Measurements from ENCODE around the gene VPS37B. TPM values are rescaled to one million over a fixed set of nuclear protein-coding genes. Genes with fewer than 3 reads are reported as not detected.
"Not testable (repeated sequence)": the region's sequence is repeated elsewhere in the genome, so short reads cannot be mapped to it uniquely, and the experiment has no call there.

Gene VPS37B
- total RNA-seq, result 6.6 TPM

DNA sequence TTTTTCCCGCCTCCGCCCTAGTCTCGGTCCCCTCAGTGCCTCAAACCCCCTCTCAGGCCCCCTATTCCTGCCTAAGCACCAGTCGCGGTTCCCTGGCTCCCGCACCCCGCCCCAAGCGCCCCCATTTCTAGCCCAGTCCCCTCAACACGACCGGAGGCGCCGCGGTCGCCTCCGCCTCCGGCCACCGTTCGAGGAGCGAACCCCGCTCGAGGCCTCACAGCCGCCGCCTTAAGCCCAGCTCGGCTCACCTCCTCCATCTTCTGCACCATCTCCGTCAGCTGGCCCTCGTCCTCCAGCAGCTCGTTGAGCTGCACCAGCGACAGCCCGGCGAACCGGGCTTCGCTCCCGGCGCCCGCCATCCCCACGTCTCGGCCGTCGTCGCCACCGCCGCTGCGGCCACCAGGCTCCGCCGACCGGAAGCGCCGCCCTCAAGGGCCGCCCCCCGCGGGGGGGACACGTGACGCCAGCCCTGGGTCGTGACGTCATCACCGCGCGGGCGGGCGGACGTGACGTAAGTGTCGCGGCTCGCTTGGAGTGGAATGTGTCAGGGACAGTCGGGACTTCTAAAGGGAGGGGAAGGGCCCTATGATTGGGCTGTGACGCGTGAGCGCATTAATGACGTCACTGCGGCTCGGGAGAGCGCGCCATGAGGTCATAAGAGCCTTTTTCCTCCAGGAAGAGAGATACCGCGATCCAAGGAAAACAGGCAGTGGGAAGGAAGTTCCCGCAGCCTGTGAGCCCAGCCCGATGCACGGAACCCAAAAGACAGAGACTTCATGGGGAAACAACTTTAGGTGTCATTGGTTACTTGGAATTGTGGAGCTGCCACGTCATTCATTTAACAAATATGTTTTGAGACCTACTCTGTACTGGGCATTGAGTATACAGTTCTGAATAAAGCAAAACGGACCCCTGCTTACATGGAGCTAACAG is at the start of gene VPS37B:
TSS of gene VPS37B (minus strand) at position 421 of the 933 bp plus-strand sequence. CDS start at position 359, 62 bp downstream.
- DNase-seq (ENCODE audit: low spot score), result peak; percentile 79
- ATAC-seq, result peak; percentile 82

GRCh38 chr12:122944605-122945592 is 49.0 kb upstream of the VPS37B start:
- no peak for DNase-seq (ENCODE audit: low spot score)
- ATAC-seq, result no peak

- no peak for DNase-seq (ENCODE audit: low spot score)
- ATAC-seq, result peak; percentile 13
Observed at GRCh38 chr12:122943196-122943595, 47.3 kb upstream of the VPS37B start.

GRCh38 chr12:122942637-122943036 is 46.7 kb upstream of the VPS37B start:
- ATAC-seq, result no peak
- DNase-seq (ENCODE audit: low spot score), result no peak

DNA sequence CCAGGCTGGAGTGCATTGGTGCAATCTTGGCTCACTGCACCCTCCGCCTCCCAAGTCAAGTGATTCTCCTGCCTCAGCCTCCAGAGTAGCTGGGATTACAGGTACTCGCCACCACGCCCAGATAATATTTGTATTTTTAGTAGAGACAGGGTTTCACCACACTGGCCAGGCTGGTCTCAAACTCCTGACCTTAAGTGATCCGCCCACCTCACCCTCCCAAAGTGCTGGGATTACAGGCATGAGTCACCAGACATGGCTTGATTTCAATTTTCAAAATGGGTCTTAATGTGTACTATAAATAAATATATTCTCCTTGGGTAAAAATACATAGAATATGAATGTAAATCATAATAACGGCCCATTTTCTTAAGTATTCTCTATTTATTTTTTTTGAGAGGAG is 45.4 kb upstream of the VPS37B start:
- not testable (repeated sequence) for DNase-seq (ENCODE audit: low spot score); ATAC-seq

DNA sequence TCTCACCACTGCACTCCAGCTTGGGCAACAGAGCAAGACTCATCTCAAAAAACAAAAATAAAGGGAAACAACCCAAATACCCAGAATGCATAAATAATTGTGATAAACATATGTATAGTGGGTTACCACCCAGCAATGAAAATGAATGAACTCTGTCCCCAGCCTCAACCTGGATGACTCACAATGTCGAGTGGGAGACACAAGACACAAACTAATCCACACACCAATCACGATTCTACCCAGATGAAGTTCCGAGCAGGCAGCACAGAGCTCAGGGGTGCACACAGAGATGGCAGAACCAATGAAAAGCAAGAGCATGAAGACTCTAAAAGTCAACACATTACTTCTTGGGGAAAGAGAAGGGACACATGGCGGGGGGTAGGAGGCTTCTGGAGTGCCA is 43.2 kb upstream of the VPS37B start:
- no peak for DNase-seq (ENCODE audit: low spot score)
- ATAC-seq, result no peak

DNA sequence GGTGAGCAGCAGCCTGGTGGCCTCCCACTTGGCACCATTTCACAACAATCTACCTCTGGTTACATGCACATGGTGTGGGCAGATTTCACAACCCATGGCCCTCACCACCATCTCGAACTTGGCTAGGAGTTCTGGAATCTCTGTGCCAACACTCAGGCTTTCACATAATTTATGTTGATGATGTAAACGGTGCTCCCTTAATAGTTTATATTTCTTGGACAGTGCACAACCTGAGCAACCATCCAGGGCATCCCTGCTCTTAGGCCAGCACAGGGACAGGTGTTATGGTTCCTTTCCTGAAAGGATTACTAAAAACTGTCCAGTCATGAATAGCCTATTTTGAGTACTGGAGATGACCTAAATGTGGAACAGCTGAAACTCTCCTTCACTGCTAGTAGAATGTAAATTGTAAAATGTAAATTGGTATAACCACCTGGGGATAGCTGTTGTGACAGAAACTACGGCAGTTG is 41.7 kb upstream of the VPS37B start:
- peak; percentile 87 for ATAC-seq
- DNase-seq (ENCODE audit: low spot score), result peak; percentile 75

DNA sequence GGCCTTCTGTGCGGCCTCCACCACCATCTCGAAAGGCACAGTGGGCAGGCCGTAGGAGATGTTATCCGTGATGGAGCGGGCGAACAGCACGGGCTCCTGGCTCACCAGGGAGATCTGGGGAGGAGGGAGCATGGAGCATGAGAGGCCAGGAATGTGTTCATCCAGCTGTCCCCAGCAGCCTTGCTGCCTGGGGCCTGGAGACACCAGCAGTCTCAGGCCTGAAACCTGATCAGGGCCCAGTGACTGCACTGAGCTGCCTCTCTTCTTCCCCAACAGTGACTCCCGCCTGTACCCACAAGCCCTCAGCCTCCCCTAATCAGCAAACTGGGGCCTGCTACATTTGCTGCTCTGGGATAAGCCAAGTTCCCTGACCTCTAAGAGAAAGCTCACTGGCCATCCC is 39.4 kb upstream of the VPS37B start:
- DNase-seq (ENCODE audit: low spot score) (no peak), ATAC-seq (no peak)

- DNase-seq (ENCODE audit: low spot score), result no peak
Observed at GRCh38 chr12:122934722-122935121, 38.8 kb upstream of the VPS37B start.

GRCh38 chr12:122932207-122932606 is 36.3 kb upstream of the VPS37B start:
- DNase-seq (ENCODE audit: low spot score), result no peak
- no peak for ATAC-seq

More at GRCh38 chr12:122934722-122935121, 38.8 kb upstream of the VPS37B start:
- no peak for ATAC-seq

GRCh38 chr12:122929812-122930211 is 33.9 kb upstream of the VPS37B start:
- ATAC-seq, result no peak
- no peak for DNase-seq (ENCODE audit: low spot score)

GRCh38 chr12:122929148-122929538 is 33.2 kb upstream of the VPS37B start:
- ATAC-seq, result peak; percentile 71

GRCh38 chr12:122928404-122929147 is 32.7 kb upstream of the VPS37B start:
- DNase-seq (ENCODE audit: low spot score), result peak; percentile 79
- peak; percentile 92 for ATAC-seq

More at GRCh38 chr12:122929148-122929538, 33.2 kb upstream of the VPS37B start:
- DNase-seq (ENCODE audit: low spot score), result no peak

DNA sequence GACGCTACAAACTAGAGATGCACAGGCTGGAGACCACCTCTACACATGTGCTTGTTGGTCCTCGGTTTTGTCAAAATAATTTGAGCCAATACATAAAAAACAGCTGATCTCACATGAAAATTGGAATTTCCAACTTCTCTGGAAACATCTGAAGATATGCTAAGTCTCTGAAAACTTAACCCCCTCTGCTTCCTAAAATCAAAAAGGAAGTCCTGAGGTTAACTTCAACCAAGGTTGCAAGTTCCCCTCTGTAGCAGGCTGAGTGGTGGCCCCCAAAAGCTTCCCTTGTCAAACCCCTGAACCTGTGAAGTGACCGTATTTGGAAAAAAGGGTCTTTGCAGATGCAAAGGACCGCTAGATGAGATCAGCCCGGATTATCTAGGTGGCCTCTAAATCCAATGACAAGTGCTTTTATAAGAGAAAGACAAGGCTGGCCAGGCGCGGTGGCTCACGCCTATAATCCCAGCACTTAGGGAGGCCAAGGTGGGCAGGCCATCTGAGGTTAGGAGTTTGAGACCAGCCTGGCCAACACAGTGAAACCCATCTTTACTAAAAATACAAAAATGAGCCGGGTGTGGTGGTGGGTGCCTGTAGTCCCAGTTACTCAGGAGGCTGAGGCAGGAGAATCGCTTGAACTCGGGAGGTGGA is 32.0 kb upstream of the VPS37B start:
- DNase-seq (ENCODE audit: low spot score) (no peak), ATAC-seq (no peak)

GRCh38 chr12:122921917-122922316 is 26.0 kb upstream of the VPS37B start:
- ATAC-seq, result no peak
- DNase-seq (ENCODE audit: low spot score), result no peak

- no peak for DNase-seq (ENCODE audit: low spot score)
Observed at GRCh38 chr12:122920687-122921086, 24.8 kb upstream of the VPS37B start.

DNA sequence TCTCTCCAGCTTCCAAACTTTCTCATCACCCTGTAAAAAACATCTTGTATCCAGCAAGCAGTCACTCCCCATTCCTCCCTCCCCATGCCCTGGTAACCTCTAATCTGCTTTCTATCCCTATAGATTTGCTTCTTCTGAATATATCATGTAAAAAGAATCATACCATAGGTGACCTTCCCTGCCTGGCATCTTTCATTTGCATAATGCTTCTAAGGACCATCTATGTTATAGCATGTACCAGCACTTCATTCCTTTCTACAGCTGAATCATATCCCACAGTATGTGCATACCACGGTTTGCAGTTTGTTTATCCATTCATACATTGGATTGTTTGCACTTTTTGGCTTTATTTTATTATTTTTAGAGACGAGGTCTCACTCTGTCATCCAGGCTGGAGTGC is 22.9 kb upstream of the VPS37B start:
- DNase-seq (ENCODE audit: low spot score), result no peak
- ATAC-seq, result no peak

More at GRCh38 chr12:122920687-122921086, 24.8 kb upstream of the VPS37B start:
- ATAC-seq, result no peak

DNA sequence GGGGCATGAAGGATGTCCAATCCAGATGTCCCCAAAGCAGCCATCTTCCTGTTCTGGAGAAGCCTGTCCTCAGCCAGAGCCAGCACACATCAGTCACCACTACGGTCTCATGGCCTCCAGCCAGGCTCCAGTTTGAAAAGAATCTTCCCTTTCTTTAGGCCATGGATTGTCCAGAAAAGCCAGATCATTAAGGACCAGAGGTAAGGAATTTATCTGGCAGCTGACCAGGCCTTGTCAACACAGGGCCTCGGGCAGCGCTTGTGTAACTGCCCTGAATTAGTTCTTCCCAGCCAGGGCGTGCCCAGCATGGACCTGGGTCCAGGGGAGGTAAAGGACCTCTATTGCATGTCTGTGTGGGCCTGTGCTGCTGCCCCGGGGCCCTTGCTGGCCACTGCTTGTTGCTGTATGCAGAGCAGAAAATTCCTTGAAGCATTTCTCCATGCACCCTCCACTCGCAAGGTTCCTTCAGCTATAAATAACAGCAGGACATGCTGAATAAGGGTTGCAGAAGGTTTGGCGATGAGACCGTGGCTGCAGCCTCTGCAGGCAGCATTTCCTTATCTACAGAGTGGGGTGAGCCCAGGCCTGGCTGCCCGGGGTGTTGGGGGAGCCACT is 21.7 kb upstream of the VPS37B start:
- ATAC-seq (peak; percentile 98), DNase-seq (ENCODE audit: low spot score) (peak; percentile 91)
